Measurements from ENCODE around the gene CASK. TPM values are rescaled to one million over a fixed set of nuclear protein-coding genes. Genes with fewer than 3 reads are reported as not detected.

The CASK gene
- total RNA-seq, 4 donors from 2014 or later = 21.3 to 28.7 (median 24.0) TPM

- no peak overlapping the region for H3K4me3 ChIP-seq
- TF ChIP-seq, protein P1, sequence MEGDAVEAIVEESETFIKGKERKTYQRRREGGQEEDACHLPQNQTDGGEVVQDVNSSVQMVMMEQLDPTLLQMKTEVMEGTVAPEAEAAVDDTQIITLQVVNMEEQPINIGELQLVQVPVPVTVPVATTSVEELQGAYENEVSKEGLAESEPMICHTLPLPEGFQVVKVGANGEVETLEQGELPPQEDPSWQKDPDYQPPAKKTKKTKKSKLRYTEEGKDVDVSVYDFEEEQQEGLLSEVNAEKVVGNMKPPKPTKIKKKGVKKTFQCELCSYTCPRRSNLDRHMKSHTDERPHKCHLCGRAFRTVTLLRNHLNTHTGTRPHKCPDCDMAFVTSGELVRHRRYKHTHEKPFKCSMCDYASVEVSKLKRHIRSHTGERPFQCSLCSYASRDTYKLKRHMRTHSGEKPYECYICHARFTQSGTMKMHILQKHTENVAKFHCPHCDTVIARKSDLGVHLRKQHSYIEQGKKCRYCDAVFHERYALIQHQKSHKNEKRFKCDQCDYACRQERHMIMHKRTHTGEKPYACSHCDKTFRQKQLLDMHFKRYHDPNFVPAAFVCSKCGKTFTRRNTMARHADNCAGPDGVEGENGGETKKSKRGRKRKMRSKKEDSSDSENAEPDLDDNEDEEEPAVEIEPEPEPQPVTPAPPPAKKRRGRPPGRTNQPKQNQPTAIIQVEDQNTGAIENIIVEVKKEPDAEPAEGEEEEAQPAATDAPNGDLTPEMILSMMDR (IDR thresholded peaks at IDR 0.05) = no peak
- TF ChIP-seq POLR2A (IDR thresholded peaks at IDR 0.05; ENCODE audit: low read depth) (no peak), POLR2AphosphoS5 (IDR thresholded peaks at IDR 0.05) (no peak), EP300 (IDR thresholded peaks at IDR 0.05) (no peak)
- 86% methylated on average over 2 of the region's 2 CpGs for WGBS
- intact Hi-C loops (cut with DNase I) = no loop called here
- H3K4me1 ChIP-seq = peaks cover 0 to 6% (median 0%) of the 10 kb centered on the region in 4 donors
- H3K9me3 ChIP-seq = no peaks in the 10 kb centered on the region
- H3K27ac ChIP-seq (replicated peaks in 1 of 4) = no peak overlapping the region
- no peak for DNase-seq (ENCODE audit: extremely low spot score)
- H3K36me3 ChIP-seq = no peaks in the 10 kb centered on the region
- H3K27me3 ChIP-seq = no peaks in the 10 kb centered on the region
These were observed 52.6 kb downstream of the CASK start for GRCh38 chrX:41870719-41871151.

- peaks cover 0 to 6% (median 0%) of the 10 kb centered on the region in 4 donors for H3K4me1 ChIP-seq
- no peak for TF ChIP-seq EP300 (IDR thresholded peaks at IDR 0.05)
- intact Hi-C loops (cut with DNase I) = no loop called here
These were observed 54.9 kb downstream of the CASK start for GRCh38 chrX:41868392-41868977.

GRCh38 chrX:41863343-41864203 lies 59.8 kb downstream of the CASK start:
- no peak for DNase-seq (ENCODE audit: extremely low spot score)
- no peaks in the 10 kb centered on the region for H3K36me3 ChIP-seq
- no peaks in the 10 kb centered on the region for H3K27me3 ChIP-seq
- TF ChIP-seq POLR2A (IDR thresholded peaks at IDR 0.05; ENCODE audit: low read depth) (no peak), EP300 (IDR thresholded peaks at IDR 0.05) (no peak), POLR2AphosphoS5 (IDR thresholded peaks at IDR 0.05) (no peak)
- TF ChIP-seq, protein P1 (IDR thresholded peaks at IDR 0.05) = no peak
- H3K4me3 ChIP-seq = no peak overlapping the region
- peaks cover 0 to 3% (median 0%) of the 10 kb centered on the region in 4 donors for H3K4me1 ChIP-seq
- no peak overlapping the region for H3K27ac ChIP-seq (replicated peaks in 1 of 4)
- intact Hi-C loops (cut with DNase I) = no loop called here
- no peaks in the 10 kb centered on the region for H3K9me3 ChIP-seq
- WGBS = 82% methylated on average over 2 of the region's 2 CpGs

More at GRCh38 chrX:41868392-41868977, 54.9 kb downstream of the CASK start:
- Histone ChIP-seq H3K9me3 (no peaks in the 10 kb centered on the region), H3K36me3 (no peaks in the 10 kb centered on the region), H3K27me3 (no peaks in the 10 kb centered on the region), H3K27ac (replicated peaks in 1 of 4) (no peak overlapping the region), H3K4me3 (no peak overlapping the region)
- WGBS = 78% methylated on average over 3 of the region's 3 CpGs
- no peak for DNase-seq (ENCODE audit: extremely low spot score)

- Histone ChIP-seq H3K36me3 (no peaks in the 10 kb centered on the region), H3K4me3 (no peak overlapping the region), H3K27me3 (no peaks in the 10 kb centered on the region), H3K27ac (replicated peaks in 1 of 4) (no peak overlapping the region), H3K4me1 (peaks cover 0 to 6% (median 2%) of the 10 kb centered on the region in 4 donors), H3K9me3 (no peaks in the 10 kb centered on the region)
- TF ChIP-seq POLR2AphosphoS5 (IDR thresholded peaks at IDR 0.05) (no peak), POLR2A (IDR thresholded peaks at IDR 0.05; ENCODE audit: low read depth) (no peak), EP300 (IDR thresholded peaks at IDR 0.05) (no peak)
- TF ChIP-seq, protein P1 (IDR thresholded peaks at IDR 0.05) = no peak
- no peak for DNase-seq (ENCODE audit: extremely low spot score)
- intact Hi-C loops (cut with DNase I) = no loop called here
- WGBS = 70% methylated on average over 4 of the region's 4 CpGs
These were observed 60.7 kb downstream of the CASK start for GRCh38 chrX:41862562-41863184.
